NCI-H345 treated with DMSO at 0.1 percent for 48 hours (cell line): ENCODE results near the gene JMJD6.
"Not testable (repeated sequence)": the region's sequence is repeated elsewhere in the genome, so short reads cannot be mapped to it uniquely, and the experiment has no call there.

ENCODE experiments used
- DNase-seq: peaks from one replicate; lab custom pipeline; 2025; ENCODE audit not compliant: unreplicated experiment; lab: John Stamatoyannopoulos, UW

JMJD6 gene

GRCh38 chr17:76718516-76718915 is 7.9 kb downstream of the JMJD6 start:
- no peak for DNase-seq

GRCh38 chr17:76716839-76717215 is 9.6 kb downstream of the JMJD6 start:
- DNase-seq: no peak

- DNase-seq: no peak
Observed at GRCh38 chr17:76716146-76716838, 10.1 kb downstream of the JMJD6 start.

GRCh38 chr17:76715496-76715830 is 10.9 kb downstream of the JMJD6 start:
- DNase-seq: no peak

GRCh38 chr17:76714822-76715495 is 11.4 kb downstream of the JMJD6 start:
- DNase-seq: no peak

GRCh38 chr17:76714336-76714735 is 12.1 kb downstream of the JMJD6 start:
- no peak for DNase-seq

GRCh38 chr17:76713765-76714164 is 12.6 kb downstream of the JMJD6 start:
- no peak for DNase-seq

GRCh38 chr17:76712321-76712720 is 14.1 kb downstream of the JMJD6 start:
- not testable (repeated sequence) for DNase-seq

GRCh38 chr17:76710863-76711611 is 15.4 kb downstream of the JMJD6 start, which contains the start of gene MXRA7:
Gene MXRA7 (minus strand): TSS chr17:76710965. CDS start chr17:76710946, 19 bp downstream.
- DNase-seq: no peak

- DNase-seq: not testable (repeated sequence)
Observed at GRCh38 chr17:76709951-76710862, 16.2 kb downstream of the JMJD6 start.

- DNase-seq: no peak
Observed at GRCh38 chr17:76709077-76709950, 17.1 kb downstream of the JMJD6 start.

- no peak for DNase-seq
Observed at GRCh38 chr17:76707985-76708807, 18.2 kb downstream of the JMJD6 start.

GRCh38 chr17:76706817-76707216 is 19.6 kb downstream of the JMJD6 start:
- no peak for DNase-seq

GRCh38 chr17:76704805-76705204 is 21.6 kb downstream of the JMJD6 start:
- no peak for DNase-seq

- DNase-seq: no peak
Observed at GRCh38 chr17:76702941-76703637, 23.3 kb downstream of the JMJD6 start.

GRCh38 chr17:76702076-76702475 is 24.3 kb downstream of the JMJD6 start:
- DNase-seq: no peak

GRCh38 chr17:76701471-76701967 is 24.9 kb downstream of the JMJD6 start:
- no peak for DNase-seq
